Endodermal cell (in vitro differentiated cells): ENCODE measurements around the gene C8G. TPM values are rescaled to one million over a fixed set of nuclear protein-coding genes. Genes with fewer than 3 reads are reported as not detected.

Experiments
- DNase-seq: peaks from one replicate; pipeline ENCODE4 v3.0.0-alpha.2; 2017
- H3K27ac ChIP-seq: 2 replicates; pipeline ENCODE4 v1.5.1; 2013; ENCODE audit warnings: mild to moderate bottlenecking, low read depth, low read length, moderate library complexity
- H3K27me3 ChIP-seq: 2 replicates; pipeline ENCODE4 v1.6.1; 2013; ENCODE audit warnings: mild to moderate bottlenecking, low read length, moderate library complexity; ENCODE audit not compliant: insufficient read depth, control insufficient read depth, poor library complexity, severe bottlenecking
- H3K36me3 ChIP-seq: 2 replicates; pipeline ENCODE4 v1.7.0; 2013; ENCODE audit warnings: mild to moderate bottlenecking, low read length, moderate library complexity; ENCODE audit not compliant: control insufficient read depth, insufficient read depth
- H3K4me1 ChIP-seq: one replicate; pipeline ENCODE4 v1.7.0; 2013; ENCODE audit warnings: low read length; ENCODE audit not compliant: control insufficient read depth, insufficient read depth
- H3K4me3 ChIP-seq: 2 replicates; pipeline ENCODE4 v1.5.1; 2013; ENCODE audit warnings: mild to moderate bottlenecking, low read length, moderate library complexity
- H3K9ac ChIP-seq: 2 replicates; pipeline ENCODE4 v1.6.1; 2013; ENCODE audit warnings: mild to moderate bottlenecking, low read length, moderate library complexity; ENCODE audit not compliant: poor library complexity, severe bottlenecking; ENCODE audit errors: extremely low read depth
- H3K9me3 ChIP-seq: 2 replicates; pipeline ENCODE4 v1.6.1; 2013; ENCODE audit warnings: mild to moderate bottlenecking, low read length, moderate library complexity; ENCODE audit not compliant: control insufficient read depth
- H3K27ac Mint-ChIP-seq: 2 replicates; pipeline ENCODE4 v1.8.0; 2020; ENCODE audit warnings: mixed read lengths
- H3K27me3 Mint-ChIP-seq: 2 replicates; pipeline ENCODE4 v1.8.0; 2021; ENCODE audit warnings: mild to moderate bottlenecking, mixed read lengths; ENCODE audit not compliant: insufficient read depth
- H3K36me3 Mint-ChIP-seq: 2 replicates; pipeline ENCODE4 v1.8.0; 2020; ENCODE audit warnings: low read depth, mixed read lengths
- H3K4me1 Mint-ChIP-seq: 2 replicates; pipeline ENCODE4 v1.8.0; 2020; ENCODE audit warnings: mixed read lengths
- H3K4me3 Mint-ChIP-seq: 2 replicates; pipeline ENCODE4 v1.8.0; 2020; ENCODE audit warnings: mild to moderate bottlenecking, moderate library complexity, mixed read lengths
- H3K9me3 Mint-ChIP-seq: 2 replicates; pipeline ENCODE4 v1.8.0; 2020; ENCODE audit warnings: mild to moderate bottlenecking, mixed read lengths
- CTCF ChIP-seq: fragments of 200-600 bp; sonication (generic); conservative IDR thresholded peaks from 2 replicates; pipeline ENCODE4 v1.5.0; 2021; ENCODE audit warnings: antibody characterized with exemption, mild to moderate bottlenecking
- WGBS, 2 experiments: methylation state at CpG; one replicate each; pipeline versions ENCODE4 v1.1.5 to v1.1.7; 2013; ENCODE audit warnings: missing lambda C conversion rate in 2 of 2, mixed read lengths in 1 of 2; ENCODE audit not compliant: insufficient coverage in 1 of 2, insufficient read length in 1 of 2; 5-methylcytosine and 5-hydroxymethylcytosine counted together
- total RNA-seq, 2 donors: library from RNA; stranded (reverse); fragmentation: NEBNext Ultra II Directional in 1 of 2; extraction: Animal tissue kit (Norgen Biotek cat#: 25700) in 1 of 2; gene quantifications; 2 replicates in 1 of 2; 3 replicates in 1 of 2; pipeline ENCODE4 v1.2.1, GENCODE V29; 2021

The C8G gene
- total RNA-seq, 2 donors from 2014 or later = 1.2 to 1.6 TPM

DNA sequence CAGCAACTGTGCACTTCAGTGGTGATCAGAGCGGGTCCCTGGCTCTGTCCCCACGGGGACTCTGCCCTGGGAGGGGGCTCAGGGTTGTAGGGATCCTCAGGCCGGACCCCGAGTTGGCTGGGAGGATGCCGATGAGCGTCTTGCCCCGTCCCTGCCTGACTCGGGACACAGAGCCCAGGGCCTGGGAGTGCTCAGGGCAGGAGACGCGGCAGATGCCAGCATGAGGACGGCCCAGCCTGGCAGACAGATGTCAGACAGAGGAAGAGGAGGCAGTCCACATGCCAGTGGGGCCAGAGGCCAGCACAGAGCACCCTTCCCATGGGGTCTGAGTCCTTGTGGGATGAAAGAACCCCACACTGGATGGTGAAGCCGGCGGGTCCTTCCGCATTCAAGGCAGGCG, 18.3 kb downstream of the C8G start:
- DNase-seq = no peak
- H3K27me3 ChIP-seq = no peaks in the 10 kb centered on the region
- H3K4me1 ChIP-seq = no peaks in the 10 kb centered on the region
- Mint-ChIP-seq H3K9me3 (no peaks in the 10 kb centered on the region), H3K27me3 (peaks cover 1% of the 10 kb centered on the region), H3K4me3 (no peak overlapping the region), H3K36me3 (no peaks in the 10 kb centered on the region), H3K27ac (no peak overlapping the region), H3K4me1 (peaks cover 8% of the 10 kb centered on the region)
- 92 to 93% methylated on average over 11 to 15 of the region's 15 CpGs for WGBS, 2 experiments
- H3K9me3 ChIP-seq = no peaks in the 10 kb centered on the region
- H3K27ac ChIP-seq = no peak overlapping the region
- no peak for TF ChIP-seq CTCF
- no peaks in the 10 kb centered on the region for H3K36me3 ChIP-seq
- no peak overlapping the region for H3K4me3 ChIP-seq
- no peak overlapping the region for H3K9ac ChIP-seq

DNA sequence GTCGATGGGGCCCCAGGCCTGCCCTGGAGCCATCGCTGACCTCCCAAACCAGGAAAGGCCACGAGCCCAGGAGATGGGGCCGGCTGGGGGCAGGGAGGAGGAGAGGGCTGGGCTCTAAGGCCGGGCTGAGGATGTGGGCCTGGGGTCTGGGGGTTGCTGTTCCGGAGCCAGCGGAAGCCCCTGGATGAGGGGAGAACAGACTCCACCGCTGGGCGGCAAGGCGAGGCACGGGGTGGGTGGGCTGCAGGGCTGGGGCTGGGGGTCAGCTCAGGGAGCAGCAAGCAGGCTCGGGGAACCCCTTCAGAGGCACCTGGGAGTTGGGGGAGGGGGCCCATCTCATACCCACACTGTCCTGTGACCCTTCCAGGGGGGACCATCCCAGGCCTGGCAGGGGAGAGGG, 18.7 kb downstream of the C8G start:
- H3K27ac Mint-ChIP-seq = no peak overlapping the region
- no peaks in the 10 kb centered on the region for H3K36me3 Mint-ChIP-seq
- no peak for TF ChIP-seq CTCF
- no peak overlapping the region for H3K4me3 Mint-ChIP-seq
- Histone ChIP-seq H3K9ac (no peak overlapping the region), H3K4me3 (no peak overlapping the region), H3K36me3 (no peaks in the 10 kb centered on the region), H3K9me3 (no peaks in the 10 kb centered on the region), H3K27ac (no peak overlapping the region), H3K4me1 (no peaks in the 10 kb centered on the region), H3K27me3 (no peaks in the 10 kb centered on the region)
- H3K27me3 Mint-ChIP-seq = peaks cover 1% of the 10 kb centered on the region
- peaks cover 8% of the 10 kb centered on the region for H3K4me1 Mint-ChIP-seq
- 88 to 89% methylated on average over 10 to 12 of the region's 12 CpGs for WGBS, 2 experiments
- no peaks in the 10 kb centered on the region for H3K9me3 Mint-ChIP-seq
- DNase-seq = no peak

DNA sequence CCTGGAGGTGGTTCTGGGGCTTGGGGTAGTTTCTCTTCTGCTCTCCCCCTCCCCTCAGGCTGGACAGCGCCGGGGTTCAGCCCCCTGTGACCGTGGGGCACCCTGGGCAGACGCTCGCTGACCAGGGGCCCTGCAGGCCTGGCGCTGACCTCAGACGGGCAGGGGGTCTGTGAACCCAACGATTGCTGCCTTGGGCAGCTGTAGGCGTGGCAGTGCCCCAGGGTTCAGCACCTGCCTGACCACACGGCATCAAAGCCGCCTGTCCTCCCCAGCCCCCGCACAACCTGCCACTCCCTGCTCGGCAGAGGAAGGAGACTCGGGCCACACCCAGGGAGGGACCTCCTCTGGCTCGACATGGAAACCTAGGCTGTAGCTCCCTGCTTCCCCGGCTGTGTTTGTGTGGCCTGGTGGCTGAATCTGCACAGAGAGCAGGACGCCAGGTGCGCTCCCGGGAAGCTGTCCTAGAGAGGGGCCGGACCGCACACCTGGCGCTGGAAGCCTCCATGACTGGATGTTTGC, 19.2 kb downstream of the C8G start:
- no peak overlapping the region for H3K9ac ChIP-seq
- H3K27ac Mint-ChIP-seq = no peak overlapping the region

More for the DNA sequence above, 19.2 kb downstream of the C8G start:
- Histone ChIP-seq H3K27ac (no peak overlapping the region), H3K9me3 (no peaks in the 10 kb centered on the region), H3K4me3 (no peak overlapping the region), H3K36me3 (no peaks in the 10 kb centered on the region), H3K27me3 (no peaks in the 10 kb centered on the region), H3K4me1 (no peaks in the 10 kb centered on the region)
- no peak for TF ChIP-seq CTCF
- H3K36me3 Mint-ChIP-seq = no peaks in the 10 kb centered on the region
- no peaks in the 10 kb centered on the region for H3K9me3 Mint-ChIP-seq
- DNase-seq = no peak
- peaks cover 1% of the 10 kb centered on the region for H3K27me3 Mint-ChIP-seq
- peaks cover 8% of the 10 kb centered on the region for H3K4me1 Mint-ChIP-seq
- H3K4me3 Mint-ChIP-seq = no peak overlapping the region
- WGBS, 2 experiments = 88 to 89% methylated on average over 15 to 22 of the region's 22 CpGs
